ENCODE measurements around the gene ZNF500.

DNA sequence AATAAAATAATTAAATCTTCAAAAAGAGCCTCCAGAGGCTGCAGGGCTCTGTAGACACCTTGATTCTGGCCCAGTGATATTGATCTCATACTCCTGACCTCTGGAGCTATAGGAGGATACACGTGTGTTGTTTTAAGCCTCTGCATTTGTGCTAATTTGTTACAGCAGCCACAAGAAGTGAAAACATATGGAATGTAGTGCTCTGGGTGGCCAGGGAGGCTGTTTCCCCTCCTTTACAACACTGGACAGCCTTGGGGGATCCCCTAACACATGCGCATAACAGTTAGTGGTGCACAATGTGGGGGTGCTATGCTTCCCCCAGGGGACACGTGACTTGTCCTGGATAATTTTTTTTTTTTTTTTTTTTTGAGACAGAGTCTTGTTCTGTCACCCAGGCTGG, 4.7 kb upstream of the ZNF500 start:
- no peak for TF ChIP-seq EZH2 (IDR thresholded peaks at IDR 0.05; ENCODE audit: low read length, missing control alignments)
- TF ChIP-seq CTCF (conservative IDR thresholded peaks at IDR 0.05 in 1 of 2, IDR thresholded peaks at IDR 0.05 in 1 of 2; ENCODE audit: low read depth in 1 of 2, low read length in 2 of 2) = no peak
